Stimulated activated naive CD8-positive, alpha-beta T cell treated with anti-CD3 and anti-CD28 coated beads, Interleukin-15, Interleukin-2, amounts not matched to agents 100 ng/mL and 50 ng/mL, for 24 hours (primary cell): ENCODE results near the gene RIPPLY2.
"Not testable (repeated sequence)": the region's sequence is repeated elsewhere in the genome, so short reads cannot be mapped to it uniquely, and the experiment has no call there.

Experiments used
- H3K27ac Mint-ChIP-seq: one replicate; pipeline ENCODE4 v1.8.0; 2021; ENCODE audit warnings: mild to moderate bottlenecking, mixed read lengths
- H3K27me3 Mint-ChIP-seq: one replicate; pipeline ENCODE4 v1.8.0; 2021; ENCODE audit warnings: mixed read lengths
- H3K36me3 Mint-ChIP-seq: one replicate; pipeline ENCODE4 v1.8.0; 2021; ENCODE audit warnings: low read depth, mixed read lengths
- H3K4me1 Mint-ChIP-seq: one replicate; pipeline ENCODE4 v1.8.0; 2021; ENCODE audit warnings: low read depth, mixed read lengths
- H3K4me3 Mint-ChIP-seq: one replicate; pipeline ENCODE4 v1.8.0; 2021; ENCODE audit warnings: mild to moderate bottlenecking, mixed read lengths
- H3K9me3 Mint-ChIP-seq: one replicate; pipeline ENCODE4 v1.8.0; 2021; ENCODE audit warnings: mixed read lengths

Gene RIPPLY2

DNA sequence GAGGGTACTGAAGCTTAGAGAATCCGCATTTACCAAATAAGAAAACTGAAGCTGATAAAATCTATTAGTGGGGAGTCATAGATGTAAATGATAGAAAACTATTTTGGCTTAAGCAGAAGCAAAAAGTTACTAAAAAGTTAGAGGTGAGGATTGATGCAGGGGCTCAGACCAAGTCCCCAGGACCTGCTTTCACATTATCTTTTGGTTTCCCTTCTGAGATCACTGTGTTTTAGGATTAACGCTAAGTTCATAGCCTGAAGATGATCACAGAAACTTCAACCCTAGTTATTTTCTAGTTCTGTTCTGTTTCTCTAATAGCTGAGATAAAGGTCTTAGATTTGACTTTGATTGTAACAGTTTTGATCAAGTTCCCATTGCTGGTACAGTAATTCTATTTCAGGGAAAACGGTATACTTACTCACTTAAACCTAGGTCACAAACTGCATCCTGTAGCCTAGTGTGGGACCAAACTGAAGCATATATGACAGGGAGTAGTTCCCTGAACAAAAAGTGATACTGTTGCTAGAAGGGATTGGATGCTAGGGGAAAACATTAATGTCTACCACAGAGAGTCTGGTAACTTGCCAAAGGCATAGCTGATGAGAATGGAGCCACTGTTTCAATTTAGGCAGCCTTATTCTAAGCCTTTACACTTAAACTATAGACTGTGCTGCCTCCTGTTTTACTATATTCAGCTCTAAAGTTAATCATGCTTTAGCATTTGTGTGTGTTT lies 19.4 kb downstream of the RIPPLY2 start:
- no peaks in the 10 kb centered on the region for H3K27me3 Mint-ChIP-seq

DNA sequence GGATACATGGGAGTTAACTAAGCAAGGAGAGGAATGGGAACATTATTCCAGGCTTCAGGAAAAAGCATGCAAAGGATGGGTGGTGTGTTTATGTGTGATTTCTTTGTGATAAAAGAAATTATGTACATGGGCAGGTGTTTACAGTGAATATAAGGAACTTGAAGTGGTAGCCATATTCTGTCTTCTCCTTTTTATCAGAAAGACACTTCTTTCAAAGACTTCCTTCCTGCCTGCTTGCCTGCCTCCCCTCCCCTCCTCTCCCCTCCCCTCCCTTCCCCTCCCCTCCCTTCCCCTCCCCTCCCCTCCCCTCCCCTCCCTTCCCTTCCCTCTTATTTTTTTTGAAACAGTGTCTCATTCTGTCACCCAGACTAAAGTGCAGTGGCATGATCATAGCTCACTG lies 20.7 kb downstream of the RIPPLY2 start:
- peak overlapping the region; percentile 9 for H3K27ac Mint-ChIP-seq
- peaks cover 22% of the 10 kb centered on the region for H3K36me3 Mint-ChIP-seq
- H3K27me3 Mint-ChIP-seq = no peaks in the 10 kb centered on the region
- peaks cover 38% of the 10 kb centered on the region for H3K4me1 Mint-ChIP-seq
- H3K4me3 Mint-ChIP-seq = no peak overlapping the region
- H3K9me3 Mint-ChIP-seq = no peaks in the 10 kb centered on the region

More for the DNA sequence above, 19.4 kb downstream of the RIPPLY2 start:
- Mint-ChIP-seq H3K36me3 (peaks cover 33% of the 10 kb centered on the region), H3K4me1 (peaks cover 38% of the 10 kb centered on the region), H3K27ac (no peak overlapping the region), H3K9me3 (no peaks in the 10 kb centered on the region), H3K4me3 (no peak overlapping the region)

DNA sequence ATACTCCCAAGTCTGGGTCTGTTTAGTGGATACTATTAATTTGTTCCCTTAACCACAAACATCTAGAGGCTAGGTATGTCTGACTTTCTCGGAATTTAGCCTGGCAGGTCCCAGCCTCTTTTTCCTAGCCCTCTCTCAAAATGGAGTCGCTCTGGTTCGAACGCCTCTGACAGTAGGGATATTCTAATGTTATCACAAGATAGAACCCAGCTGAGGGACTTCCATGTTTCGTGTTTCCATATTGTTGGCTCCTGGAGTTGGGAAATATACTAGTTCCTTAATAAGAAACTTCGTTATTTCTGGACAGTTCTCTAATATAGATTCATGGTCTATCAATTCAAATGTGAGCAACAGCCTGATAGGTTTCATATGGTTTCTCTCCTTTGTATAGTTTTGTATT lies 22.7 kb downstream of the RIPPLY2 start:
- Mint-ChIP-seq H3K27ac (no peak overlapping the region), H3K9me3 (no peaks in the 10 kb centered on the region), H3K4me3 (no peak overlapping the region), H3K4me1 (peaks cover 38% of the 10 kb centered on the region), H3K27me3 (no peaks in the 10 kb centered on the region), H3K36me3 (peaks cover 13% of the 10 kb centered on the region)

DNA sequence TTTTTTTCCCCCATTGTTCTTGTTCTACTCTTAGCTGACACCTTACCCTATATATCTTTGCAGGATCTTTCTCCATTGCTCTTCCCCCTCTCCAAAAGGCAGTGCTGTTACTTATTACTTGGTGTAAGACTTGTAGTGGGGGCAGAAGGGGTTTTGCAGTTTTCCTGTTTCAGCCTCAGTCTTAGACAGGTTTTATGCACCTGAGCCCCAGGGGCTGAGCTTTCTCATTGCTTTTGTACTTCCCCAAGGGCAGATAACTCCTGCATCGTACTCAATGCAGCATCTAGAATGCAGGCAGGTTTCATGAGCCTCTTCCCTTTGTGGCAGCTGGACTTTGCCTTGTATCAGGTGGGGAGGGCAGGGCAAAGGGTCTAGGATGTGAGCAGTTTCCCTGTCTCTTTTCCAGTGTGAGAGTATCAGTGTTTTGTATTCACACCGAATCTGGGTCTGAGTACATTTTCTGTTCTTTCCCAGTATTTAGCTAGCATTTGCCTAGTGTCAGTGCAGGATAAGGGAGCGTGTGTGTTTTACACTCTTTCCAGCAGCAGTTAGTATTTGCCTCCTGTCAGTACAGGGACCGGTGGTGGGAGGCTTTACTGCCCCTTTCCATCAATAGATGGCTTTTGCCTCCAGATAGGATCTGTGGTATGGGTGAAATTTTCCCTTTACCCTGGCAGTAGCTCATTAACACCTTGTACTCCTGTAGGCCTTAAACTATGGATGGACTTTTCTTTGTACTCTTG lies 25.9 kb downstream of the RIPPLY2 start:
- Mint-ChIP-seq H3K36me3 (peaks cover 5% of the 10 kb centered on the region), H3K27ac (no peak overlapping the region), H3K4me1 (peaks cover 20% of the 10 kb centered on the region), H3K27me3 (no peaks in the 10 kb centered on the region), H3K4me3 (no peak overlapping the region), H3K9me3 (no peaks in the 10 kb centered on the region)

DNA sequence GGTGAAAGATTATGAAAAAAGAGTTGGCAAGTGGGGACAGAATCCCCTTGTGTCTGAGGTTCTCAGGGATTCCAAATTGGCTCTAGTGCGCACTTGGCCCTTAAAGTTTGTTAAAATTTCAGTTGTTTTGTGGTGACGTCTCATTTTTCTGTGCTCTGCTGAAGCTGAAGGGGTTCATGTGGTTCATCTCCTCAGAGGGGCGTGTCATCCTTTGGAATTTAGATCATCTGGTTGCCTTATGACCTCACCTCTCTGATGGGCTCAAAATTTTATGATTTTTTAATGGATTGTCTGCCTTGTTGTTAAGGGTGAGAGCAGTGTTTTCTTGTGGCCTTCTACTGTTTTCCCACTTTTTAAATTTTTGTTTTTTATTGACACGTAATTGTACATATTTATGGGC lies 26.6 kb downstream of the RIPPLY2 start:
- Mint-ChIP-seq H3K9me3 (no peaks in the 10 kb centered on the region), H3K27ac (no peak overlapping the region), H3K36me3 (no peaks in the 10 kb centered on the region), H3K4me3 (no peak overlapping the region), H3K4me1 (peaks cover 22% of the 10 kb centered on the region), H3K27me3 (no peaks in the 10 kb centered on the region)

DNA sequence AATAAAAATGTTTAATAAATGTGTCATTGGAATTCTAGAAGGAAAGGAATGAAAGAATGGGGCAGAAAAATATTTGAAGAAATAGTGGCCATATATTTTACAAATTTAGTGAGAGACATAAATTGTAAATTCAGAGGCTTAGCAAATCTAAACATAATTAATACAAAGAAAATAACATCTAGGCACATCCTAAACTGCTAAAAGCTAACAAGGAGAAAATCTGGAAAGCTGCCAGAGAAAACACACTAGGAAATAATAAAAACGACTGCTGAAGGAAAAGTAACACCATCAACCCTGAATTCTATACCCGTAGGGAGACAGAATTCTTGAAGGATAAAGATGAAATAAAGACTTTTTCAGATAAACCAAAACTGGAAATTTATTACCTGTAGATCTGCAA lies 30.1 kb downstream of the RIPPLY2 start:
- no peak overlapping the region for H3K4me3 Mint-ChIP-seq
- no peaks in the 10 kb centered on the region for H3K9me3 Mint-ChIP-seq
- peaks cover 10% of the 10 kb centered on the region for H3K4me1 Mint-ChIP-seq
- H3K27ac Mint-ChIP-seq = no peak overlapping the region
- H3K27me3 Mint-ChIP-seq = no peaks in the 10 kb centered on the region
- H3K36me3 Mint-ChIP-seq = no peaks in the 10 kb centered on the region

DNA sequence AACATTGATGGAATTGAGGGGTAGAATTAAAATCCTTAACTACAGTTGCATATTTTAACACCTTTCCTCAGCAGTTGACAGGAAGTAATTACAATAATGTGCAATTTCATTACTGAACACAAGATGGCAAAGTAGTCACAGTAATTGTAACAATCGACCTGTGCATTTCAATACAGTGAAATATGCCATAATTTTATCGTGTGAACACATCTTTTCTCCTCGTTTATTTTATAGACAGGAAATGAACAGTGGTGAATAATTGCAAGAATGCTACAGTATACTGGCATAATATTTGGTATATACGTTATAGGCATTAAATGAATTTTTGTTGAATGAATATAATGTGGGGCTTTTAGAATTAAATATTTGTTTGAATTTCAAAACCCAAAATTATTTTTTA lies 31.4 kb downstream of the RIPPLY2 start:
- Mint-ChIP-seq H3K4me3 (no peak overlapping the region), H3K4me1 (peaks cover 10% of the 10 kb centered on the region), H3K27ac (no peak overlapping the region), H3K36me3 (no peaks in the 10 kb centered on the region), H3K27me3 (no peaks in the 10 kb centered on the region), H3K9me3 (no peaks in the 10 kb centered on the region)

DNA sequence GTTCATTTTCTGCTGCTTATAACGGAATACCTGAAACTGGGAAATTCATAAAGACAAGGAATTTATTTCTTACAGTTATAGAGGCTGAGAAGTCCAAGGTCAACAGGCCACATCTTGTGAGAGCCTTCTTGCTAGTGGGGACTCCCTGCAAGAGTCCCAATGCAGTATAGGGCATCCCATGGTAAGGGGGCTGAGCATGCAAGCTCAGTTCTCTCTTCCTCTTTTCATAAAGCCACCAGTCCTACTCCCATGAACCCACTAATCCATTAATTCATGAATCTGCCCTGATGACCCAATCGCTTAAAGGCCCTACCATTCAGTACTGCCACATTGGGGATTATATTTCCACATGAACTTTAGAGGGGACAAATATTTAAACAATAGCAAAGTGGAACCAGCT lies 32.8 kb downstream of the RIPPLY2 start:
- Mint-ChIP-seq H3K27ac (no peak overlapping the region), H3K27me3 (no peaks in the 10 kb centered on the region), H3K4me3 (no peak overlapping the region), H3K9me3 (no peaks in the 10 kb centered on the region), H3K4me1 (peaks cover 10% of the 10 kb centered on the region), H3K36me3 (peaks cover 3% of the 10 kb centered on the region)

DNA sequence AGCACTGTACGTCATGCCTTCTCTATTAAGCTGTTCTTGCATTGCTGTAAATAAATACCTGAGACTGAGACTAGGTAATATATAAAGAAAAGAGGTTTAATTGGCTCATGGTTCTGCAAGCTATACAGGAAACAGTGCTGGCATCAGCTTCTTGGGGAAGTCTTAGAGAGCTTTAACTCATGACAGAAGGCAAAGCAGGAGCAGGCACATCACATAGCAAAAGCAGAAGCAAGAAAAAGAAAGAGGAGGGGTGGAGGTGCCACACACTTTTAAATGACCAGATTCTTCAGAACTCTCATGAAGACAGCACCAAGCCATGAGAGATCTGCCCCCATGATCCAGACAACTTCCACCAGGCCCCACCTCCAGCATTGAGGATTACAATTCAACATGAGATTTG lies 36.5 kb downstream of the RIPPLY2 start:
- peaks cover 6% of the 10 kb centered on the region for H3K36me3 Mint-ChIP-seq
- no peak overlapping the region for H3K27ac Mint-ChIP-seq
- peaks cover 1% of the 10 kb centered on the region for H3K4me1 Mint-ChIP-seq
- H3K4me3 Mint-ChIP-seq = no peak overlapping the region
- H3K9me3 Mint-ChIP-seq = no peaks in the 10 kb centered on the region
- H3K27me3 Mint-ChIP-seq = no peaks in the 10 kb centered on the region

DNA sequence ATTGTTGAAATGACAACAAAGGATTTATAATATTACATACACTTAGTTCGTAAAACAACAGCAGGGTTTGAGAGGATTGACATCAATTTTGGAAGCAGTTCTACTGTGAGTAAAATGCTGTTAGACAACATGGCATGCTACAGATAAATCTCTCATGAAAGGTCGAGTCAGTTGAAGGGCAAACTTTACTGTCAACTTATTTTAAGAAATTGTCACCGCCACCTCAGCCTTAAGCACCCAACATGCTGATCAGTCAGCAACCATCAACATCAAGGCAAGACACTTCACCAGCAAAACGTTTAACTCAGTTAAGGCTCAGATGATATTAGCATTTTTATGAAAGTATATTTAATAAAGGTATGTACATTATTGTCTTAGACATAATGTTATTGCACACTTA lies 37.4 kb downstream of the RIPPLY2 start:
- Mint-ChIP-seq H3K27ac (no peak overlapping the region), H3K4me1 (no peaks in the 10 kb centered on the region), H3K9me3 (no peaks in the 10 kb centered on the region), H3K36me3 (peaks cover 10% of the 10 kb centered on the region), H3K27me3 (no peaks in the 10 kb centered on the region), H3K4me3 (no peak overlapping the region)

DNA sequence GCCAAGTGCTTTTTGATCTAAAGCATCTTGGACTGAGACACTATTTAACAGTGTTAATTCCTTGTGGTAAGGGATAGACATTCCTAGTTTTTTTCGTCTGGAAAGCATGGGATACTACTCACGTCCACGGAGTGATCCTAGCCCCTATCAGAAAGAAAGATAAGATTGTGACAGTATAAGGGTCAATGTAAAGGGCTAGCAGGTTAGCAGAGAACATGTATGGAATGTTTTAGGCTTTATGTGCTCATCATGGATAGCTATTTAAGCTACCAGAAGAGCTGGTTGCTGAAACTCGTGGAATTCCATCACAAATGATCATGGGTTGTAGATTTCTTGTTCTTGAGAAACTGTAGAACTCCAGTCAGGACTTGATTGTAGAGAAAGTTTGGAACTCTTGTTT lies 38.4 kb downstream of the RIPPLY2 start:
- Mint-ChIP-seq H3K4me1 (no peaks in the 10 kb centered on the region), H3K27ac (no peak overlapping the region), H3K9me3 (no peaks in the 10 kb centered on the region), H3K36me3 (peaks cover 18% of the 10 kb centered on the region), H3K4me3 (no peak overlapping the region), H3K27me3 (no peaks in the 10 kb centered on the region)

DNA sequence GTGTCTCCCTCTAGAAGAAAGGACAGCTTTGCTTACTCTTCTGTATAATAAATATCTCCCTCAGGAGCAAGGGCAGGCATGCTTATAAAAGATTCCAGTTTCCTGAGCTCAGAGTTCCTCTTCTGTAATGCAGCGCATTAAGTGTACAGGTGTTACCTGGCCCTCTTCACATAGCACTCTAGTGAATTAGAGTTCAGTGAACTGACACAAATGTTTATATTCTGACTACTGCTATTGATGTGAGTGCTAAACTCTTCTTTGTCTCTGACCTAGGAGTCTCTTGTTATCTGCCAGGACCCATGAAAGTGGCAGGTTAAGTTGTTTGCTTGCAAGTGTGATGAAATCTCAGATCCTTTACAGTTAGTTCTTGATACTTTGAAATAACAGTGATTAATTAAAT lies 39.9 kb downstream of the RIPPLY2 start:
- peaks cover 18% of the 10 kb centered on the region for H3K36me3 Mint-ChIP-seq
- no peak overlapping the region for H3K27ac Mint-ChIP-seq
- no peak overlapping the region for H3K4me3 Mint-ChIP-seq
- H3K9me3 Mint-ChIP-seq = no peaks in the 10 kb centered on the region
- H3K4me1 Mint-ChIP-seq = no peaks in the 10 kb centered on the region
- no peaks in the 10 kb centered on the region for H3K27me3 Mint-ChIP-seq

DNA sequence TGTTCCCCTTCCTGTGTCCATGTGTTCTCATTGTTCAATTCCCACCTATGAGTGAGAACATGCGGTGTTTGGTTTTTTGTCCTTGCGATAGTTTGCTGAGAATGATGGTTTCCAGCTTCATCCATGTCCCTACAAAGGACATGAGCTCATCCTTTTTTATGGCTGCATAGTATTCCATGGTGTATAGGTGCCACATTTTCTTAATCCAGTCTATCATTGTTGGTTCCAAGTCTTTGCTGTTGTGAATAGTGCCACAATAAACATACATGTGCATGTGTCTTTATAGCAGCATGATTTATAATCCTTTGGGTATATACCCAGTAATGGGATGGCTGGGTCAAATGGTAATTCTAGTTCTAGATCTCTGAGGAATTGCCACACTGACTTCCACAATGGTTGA lies 43.9 kb downstream of the RIPPLY2 start:
- H3K4me3 Mint-ChIP-seq, H3K27me3 Mint-ChIP-seq, H3K27ac Mint-ChIP-seq: not testable (repeated sequence)
- Mint-ChIP-seq H3K4me1 (peaks cover 17% of the 10 kb centered on the region), H3K9me3 (peaks cover 11% of the 10 kb centered on the region), H3K36me3 (peaks cover 35% of the 10 kb centered on the region)

DNA sequence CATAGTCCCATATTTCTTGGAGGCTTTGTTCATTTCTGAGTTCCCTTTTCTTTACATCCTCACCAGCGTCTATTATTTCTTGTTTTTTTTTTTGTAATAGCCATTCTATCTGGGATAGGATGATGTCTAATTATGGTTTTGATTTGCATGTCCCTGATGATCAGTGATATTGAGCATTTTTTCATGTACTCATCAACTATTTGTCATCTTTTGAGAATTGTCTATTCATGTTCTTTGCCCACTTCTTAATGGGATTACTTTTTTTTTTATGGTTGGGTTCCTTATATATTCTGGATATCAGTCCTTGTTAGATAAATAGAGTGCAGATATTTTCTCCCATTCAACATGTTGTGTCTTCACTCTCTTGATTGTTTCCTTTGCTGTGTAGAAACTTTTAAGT lies 48.5 kb downstream of the RIPPLY2 start:
- no peak overlapping the region for H3K27ac Mint-ChIP-seq
- H3K9me3 Mint-ChIP-seq = peaks cover 33% of the 10 kb centered on the region
- H3K27me3 Mint-ChIP-seq = no peaks in the 10 kb centered on the region
- H3K36me3 Mint-ChIP-seq = peaks cover 54% of the 10 kb centered on the region
- no peak overlapping the region for H3K4me3 Mint-ChIP-seq
- H3K4me1 Mint-ChIP-seq = peaks cover 34% of the 10 kb centered on the region

DNA sequence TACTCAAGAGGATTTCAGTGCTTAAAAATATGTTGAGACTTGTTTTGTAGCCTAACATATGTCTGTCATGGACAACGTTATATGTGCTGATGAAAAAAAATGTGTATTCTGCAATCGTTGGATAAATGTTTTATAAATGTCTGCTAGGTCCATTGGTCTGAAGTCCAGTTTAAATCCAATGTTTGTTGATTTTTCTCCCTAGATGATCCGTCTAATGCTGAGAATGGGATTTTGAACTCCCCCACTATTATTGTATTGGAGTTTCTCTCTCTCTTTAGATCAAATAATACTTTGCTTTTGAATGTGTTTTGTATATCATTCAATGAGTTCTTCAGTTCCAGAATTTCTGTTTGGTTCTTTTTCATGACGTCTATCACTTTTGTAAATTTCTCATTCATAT lies 51.2 kb downstream of the RIPPLY2 start:
- H3K27me3 Mint-ChIP-seq = no peaks in the 10 kb centered on the region
- no peak overlapping the region for H3K27ac Mint-ChIP-seq
- H3K4me1 Mint-ChIP-seq = peaks cover 49% of the 10 kb centered on the region
- H3K9me3 Mint-ChIP-seq = peaks cover 38% of the 10 kb centered on the region
- H3K4me3 Mint-ChIP-seq = no peak overlapping the region
- peaks cover 67% of the 10 kb centered on the region for H3K36me3 Mint-ChIP-seq

DNA sequence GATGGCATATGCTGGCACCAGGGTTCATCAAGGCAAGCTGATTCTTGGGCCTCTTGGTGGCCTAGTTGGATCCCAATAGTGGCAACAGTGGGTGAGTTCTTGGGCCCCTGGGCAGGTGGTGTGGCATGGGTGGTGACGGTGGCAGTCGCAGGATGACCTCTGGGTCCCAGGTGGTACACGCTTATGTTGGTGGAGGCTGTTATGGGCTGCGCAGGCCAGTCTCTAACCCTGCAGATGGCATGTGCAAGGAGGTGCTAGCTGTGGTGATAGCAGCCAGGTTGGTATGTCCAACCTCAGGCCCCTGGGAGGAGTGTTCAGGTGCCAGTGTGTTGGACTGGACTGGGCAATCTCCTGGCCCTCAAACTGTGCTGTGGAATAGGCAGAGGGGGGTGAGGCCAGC lies 52.5 kb downstream of the RIPPLY2 start:
- H3K36me3 Mint-ChIP-seq = peaks cover 69% of the 10 kb centered on the region
- no peak overlapping the region for H3K4me3 Mint-ChIP-seq
- no peaks in the 10 kb centered on the region for H3K27me3 Mint-ChIP-seq
- H3K27ac Mint-ChIP-seq = no peak overlapping the region
- peaks cover 34% of the 10 kb centered on the region for H3K9me3 Mint-ChIP-seq
- peaks cover 42% of the 10 kb centered on the region for H3K4me1 Mint-ChIP-seq
